ENCODE results near the gene AJM1. TPM values are rescaled to one million over a fixed set of nuclear protein-coding genes. Genes with fewer than 3 reads are reported as not detected.

The AJM1 gene
- polyA plus RNA-seq, 1 donor from 2014 or later, result 1.5 TPM

GRCh38 chr9:136853596-136854112 is 11.4 kb downstream of the AJM1 start:
- Histone ChIP-seq H3K27ac (ENCODE audit: low read length) (no peak overlapping the region), H3F3A (ENCODE audit: insufficient read depth, low read length, poor library complexity, severe bottlenecking) (no peaks in the 10 kb centered on the region), H3K79me2 (replicated peaks; ENCODE audit: insufficient read depth, low read length) (no peaks in the 10 kb centered on the region), H2AFZ (ENCODE audit: low read depth, low read length) (no peak overlapping the region), H3K4me2 (ENCODE audit: low read length) (no peak overlapping the region), H3K36me3 (ENCODE audit: insufficient read depth, low read length) (no peaks in the 10 kb centered on the region), H3K4me3 (ENCODE audit: low read length) (no peak overlapping the region), H3K9me2 (ENCODE audit: insufficient read depth, low read length) (no peaks in the 10 kb centered on the region), H3K9ac (ENCODE audit: low read length) (no peak overlapping the region), H4K20me1 (ENCODE audit: insufficient read depth) (no peaks in the 10 kb centered on the region), H3K9me3 (ENCODE audit: low read length) (no peaks in the 10 kb centered on the region), H3K27me3 (ENCODE audit: insufficient read depth, low read depth, low read length) (no peaks in the 10 kb centered on the region)
- TF ChIP-seq CTCF (IDR thresholded peaks at IDR 0.05; ENCODE audit: poor library complexity, severe bottlenecking) (no peak), REST (IDR thresholded peaks at IDR 0.05; ENCODE audit: borderline replicate concordance) (no peak), POLR2AphosphoS5 (IDR thresholded peaks at IDR 0.05) (no peak), SMC3 (conservative IDR thresholded peaks at IDR 0.05; ENCODE audit: poor library complexity) (no peak), RAD21 (conservative IDR thresholded peaks at IDR 0.05) (no peak), EZH2 (IDR thresholded peaks at IDR 0.05; ENCODE audit: borderline replicate concordance, insufficient read depth, low read length, poor library complexity, severe bottlenecking) (no peak), TAF1 (IDR thresholded peaks at IDR 0.05; ENCODE audit: low read depth) (no peak), EP300 (conservative IDR thresholded peaks at IDR 0.05; ENCODE audit: poor library complexity, severe bottlenecking) (no peak), MXI1 (conservative IDR thresholded peaks at IDR 0.05; ENCODE audit: poor library complexity, severe bottlenecking) (no peak)

- H3F3A ChIP-seq (ENCODE audit: insufficient read depth, low read length, poor library complexity, severe bottlenecking), result no peaks in the 10 kb centered on the region
- H2AFZ ChIP-seq (ENCODE audit: low read depth, low read length), result no peak overlapping the region
- TF ChIP-seq POLR2AphosphoS5 (IDR thresholded peaks at IDR 0.05) (no peak), MXI1 (conservative IDR thresholded peaks at IDR 0.05; ENCODE audit: poor library complexity, severe bottlenecking) (no peak), TAF1 (IDR thresholded peaks at IDR 0.05; ENCODE audit: low read depth) (no peak), EZH2 (IDR thresholded peaks at IDR 0.05; ENCODE audit: borderline replicate concordance, insufficient read depth, low read length, poor library complexity, severe bottlenecking) (no peak), RAD21 (conservative IDR thresholded peaks at IDR 0.05) (no peak), SMC3 (conservative IDR thresholded peaks at IDR 0.05; ENCODE audit: poor library complexity) (no peak), REST (IDR thresholded peaks at IDR 0.05; ENCODE audit: borderline replicate concordance) (no peak), EP300 (conservative IDR thresholded peaks at IDR 0.05; ENCODE audit: poor library complexity, severe bottlenecking) (no peak), CTCF (IDR thresholded peaks at IDR 0.05; ENCODE audit: poor library complexity, severe bottlenecking) (no peak)
- no peaks in the 10 kb centered on the region for H3K27me3 ChIP-seq (ENCODE audit: insufficient read depth, low read depth, low read length)
- H4K20me1 ChIP-seq (ENCODE audit: insufficient read depth), result no peaks in the 10 kb centered on the region
- no peaks in the 10 kb centered on the region for H3K9me3 ChIP-seq (ENCODE audit: low read length)
- no peaks in the 10 kb centered on the region for H3K79me2 ChIP-seq (replicated peaks; ENCODE audit: insufficient read depth, low read length)
- no peak overlapping the region for H3K4me2 ChIP-seq (ENCODE audit: low read length)
- no peaks in the 10 kb centered on the region for H3K9me2 ChIP-seq (ENCODE audit: insufficient read depth, low read length)
- H3K27ac ChIP-seq (ENCODE audit: low read length), result no peak overlapping the region
- H3K4me3 ChIP-seq (ENCODE audit: low read length), result no peak overlapping the region
- no peak overlapping the region for H3K9ac ChIP-seq (ENCODE audit: low read length)
- no peaks in the 10 kb centered on the region for H3K36me3 ChIP-seq (ENCODE audit: insufficient read depth, low read length)
These were observed 12.0 kb downstream of the AJM1 start for GRCh38 chr9:136854113-136854841.
